ENCODE results near the gene CNNM2. TPM values are rescaled to one million over a fixed set of nuclear protein-coding genes. Genes with fewer than 3 reads are reported as not detected.

CNNM2 gene
- total and polyA plus RNA-seq, 8 donors = 2.0 to 8.9 (median 5.9) TPM

GRCh38 chr10:102984086-102984485, 66.0 kb downstream of the CNNM2 start:
- H3K4me3 ChIP-seq = no peak overlapping the region
- H3K27ac ChIP-seq = no peak overlapping the region
- intact Hi-C loops (cut with DNase I) = no loop called here
- no peak for TF ChIP-seq CTCF (IDR thresholded peaks at IDR 0.05)
- H3K4me1 ChIP-seq = peaks cover 0 to 6% (median 0%) of the 10 kb centered on the region in 3 donors
- WGBS, 2 donors = 91 to 96% methylated on average over 1 of the region's 1 CpG
- H3K9me3 ChIP-seq = no peaks in the 10 kb centered on the region
- ATAC-seq (no peak), DNase-seq (no peak), FAIRE-seq (no peak)
- no peaks in the 10 kb centered on the region for H3K36me3 ChIP-seq
- H3K27me3 ChIP-seq = no peaks in the 10 kb centered on the region

- no peaks in the 10 kb centered on the region for H3K9me3 ChIP-seq
- no peak for TF ChIP-seq CTCF (IDR thresholded peaks at IDR 0.05)
- DNase-seq = no peak
- H3K4me1 ChIP-seq = peaks cover 0 to 6% (median 0%) of the 10 kb centered on the region in 3 donors
- no peak for FAIRE-seq
- no peaks in the 10 kb centered on the region for H3K27me3 ChIP-seq
- intact Hi-C loops (cut with DNase I) = no loop called here
- H3K27ac ChIP-seq = no peak overlapping the region
- WGBS, 2 donors = 77 to 85% methylated on average over 1 of the region's 1 CpG
- no peak for ATAC-seq
- no peak overlapping the region for H3K4me3 ChIP-seq
- no peaks in the 10 kb centered on the region for H3K36me3 ChIP-seq
Measured at GRCh38 chr10:102985811-102986210, 67.7 kb downstream of the CNNM2 start.

GRCh38 chr10:102988404-102989314, 70.6 kb downstream of the CNNM2 start:
- Histone ChIP-seq H3K27me3 (no peaks in the 10 kb centered on the region), H3K9me3 (no peaks in the 10 kb centered on the region), H3K4me3 (no peak overlapping the region), H3K4me1 (peaks cover 0 to 6% (median 0%) of the 10 kb centered on the region in 3 donors), H3K36me3 (no peaks in the 10 kb centered on the region), H3K27ac (no peak overlapping the region)
- ATAC-seq = no peak
- no peak for FAIRE-seq
- intact Hi-C loops (cut with DNase I) = no loop called here
- 36 to 42% methylated on average over 8 of the region's 8 CpGs for WGBS, 2 donors
- no peak for DNase-seq
- no peak for TF ChIP-seq CTCF (IDR thresholded peaks at IDR 0.05)

GRCh38 chr10:102994531-102995295, 76.6 kb downstream of the CNNM2 start:
- Histone ChIP-seq H3K4me1 (no peaks in the 10 kb centered on the region), H3K36me3 (no peaks in the 10 kb centered on the region), H3K27me3 (no peaks in the 10 kb centered on the region), H3K9me3 (no peaks in the 10 kb centered on the region), H3K27ac (no peak overlapping the region), H3K4me3 (no peak overlapping the region)
- WGBS, 2 donors = 85 to 93% methylated on average over 5 of the region's 5 CpGs
- FAIRE-seq (no peak), ATAC-seq (no peak), DNase-seq (no peak)
- TF ChIP-seq CTCF (IDR thresholded peaks at IDR 0.05) = no peak
- intact Hi-C loops (cut with DNase I) = no loop called here

All from pancreas (tissue), 10 donors.